Fibroblast of lung (primary cell): ENCODE measurements around the gene GDA. TPM values are rescaled to one million over a fixed set of nuclear protein-coding genes. Genes with fewer than 3 reads are reported as not detected.

Source experiments
- DNase-seq, 2 donors: peaks; one replicate each; pipeline versions ENCODE4 v3.0.0 to v3.0.0-alpha.2; 2010; ENCODE audit warnings: low read depth in 2 of 2
- H2AFZ ChIP-seq: 2 replicates; pipeline ENCODE4 v1.5.1; 2012; ENCODE audit warnings: low read length, control low read depth, inconsistent platforms
- H3K27ac ChIP-seq: 2 replicates; pipeline ENCODE4 v1.5.1; 2011; ENCODE audit warnings: low read length, control low read depth; ENCODE audit not compliant: insufficient read depth
- H3K27me3 ChIP-seq: 2 replicates; pipeline ENCODE4 v1.5.1; 2011; ENCODE audit warnings: mild to moderate bottlenecking, low read length; ENCODE audit not compliant: control insufficient read depth, insufficient read depth
- H3K36me3 ChIP-seq: 2 replicates; pipeline ENCODE4 v1.5.1; 2011; ENCODE audit warnings: low read length; ENCODE audit not compliant: control insufficient read depth, insufficient read depth
- H3K4me1 ChIP-seq: 2 replicates; pipeline ENCODE4 v1.5.1; 2011; ENCODE audit warnings: low read length; ENCODE audit not compliant: control insufficient read depth, insufficient read depth; ENCODE audit errors: extremely low read depth
- H3K4me2 ChIP-seq: 2 replicates; pipeline ENCODE4 v1.5.1; 2011; ENCODE audit warnings: low read length, control low read depth; ENCODE audit not compliant: insufficient read depth; ENCODE audit errors: extremely low read depth
- H3K4me3 ChIP-seq, 4 experiments: fragments of 200-600 bp in 1 of 4; sonication (generic) in 1 of 4; replicated peaks in 1 of 4; 2 replicates each; pipeline ENCODE4 v1.5.1; 2011 to 2016; ENCODE audit warnings: low read length in 4 of 4, low read depth in 3 of 4, mild to moderate bottlenecking in 3 of 4, control low read depth in 2 of 4, inconsistent platforms in 1 of 4, mixed read lengths in 1 of 4; ENCODE audit not compliant: insufficient read depth in 1 of 4; ENCODE audit errors: control extremely low read depth in 1 of 4
- H3K79me2 ChIP-seq: 2 replicates; pipeline ENCODE4 v1.5.1; 2012; ENCODE audit warnings: mild to moderate bottlenecking, low read length, inconsistent platforms; ENCODE audit not compliant: control insufficient read depth, insufficient read depth
- H3K9ac ChIP-seq: 2 replicates; pipeline ENCODE4 v1.5.1; 2011; ENCODE audit warnings: mild to moderate bottlenecking, low read length, control low read depth; ENCODE audit not compliant: insufficient read depth
- H3K9me3 ChIP-seq: 2 replicates; pipeline ENCODE4 v1.5.1; 2012; ENCODE audit warnings: low read depth, low read length; ENCODE audit not compliant: control insufficient read depth, insufficient read depth
- H4K20me1 ChIP-seq: 2 replicates; pipeline ENCODE4 v1.5.1; 2011; ENCODE audit warnings: low read length; ENCODE audit not compliant: control insufficient read depth, insufficient read depth; ENCODE audit errors: extremely low read depth
- CTCF ChIP-seq, 2 donors: IDR thresholded peaks in 1 of 2; conservative IDR thresholded peaks in 1 of 2; 1 replicate in 1 of 2; 2 replicates in 1 of 2; pipeline ENCODE4 v1.5.1; 2011 to 2012; ENCODE audit warnings: low read length in 2 of 2, control low read depth in 1 of 2, inconsistent platforms in 1 of 2, low read depth in 1 of 2, mild to moderate bottlenecking in 1 of 2
- EZH2 ChIP-seq: IDR thresholded peaks from 2 replicates; pipeline ENCODE4 v1.5.1; 2012; ENCODE audit warnings: low read length, control low read depth, mild to moderate bottlenecking; ENCODE audit errors: missing control alignments
- polyA plus RNA-seq, 2 donors: library from polyadenylated mRNA; depleted of rRNA in 1 of 2; stranded (reverse) in 1 of 2; unstranded in 1 of 2; fragments of >200 nt; gene quantifications; 2 replicates each; pipeline ENCODE4 v1.2.1, GENCODE V29; 2011 to 2012; ENCODE audit warnings: missing spikeins in 1 of 2
- total RNA-seq: library from RNA; depleted of rRNA; stranded (reverse); fragments of >200 nt; gene quantifications from 2 replicates; pipeline ENCODE4 v1.2.1, GENCODE V29; 2014

GDA gene
- total and polyA plus RNA-seq, 2 donors (not counting 1 experiment from before 2014, with no cell fraction given) = not detected

GRCh38 chr9:72160446-72161123 lies 11.3 kb downstream of the GDA start:
- H3K4me1 ChIP-seq = no peaks in the 10 kb centered on the region
- H3K79me2 ChIP-seq = no peaks in the 10 kb centered on the region
- H2AFZ ChIP-seq = no peak overlapping the region
- H3K36me3 ChIP-seq = no peaks in the 10 kb centered on the region
- no peaks in the 10 kb centered on the region for H4K20me1 ChIP-seq
- no peaks in the 10 kb centered on the region for H3K27me3 ChIP-seq
- no peak for DNase-seq
- H3K9me3 ChIP-seq = no peaks in the 10 kb centered on the region
- H3K27ac ChIP-seq = no peak overlapping the region
- H3K4me3 ChIP-seq = no peak overlapping the region
- no peak overlapping the region for H3K4me2 ChIP-seq
- no peak overlapping the region for H3K9ac ChIP-seq
- TF ChIP-seq CTCF (conservative IDR thresholded peaks at IDR 0.05 in 1 of 2, IDR thresholded peaks at IDR 0.05 in 1 of 2; ENCODE audit: low read depth in 1 of 2, low read length in 2 of 2) = no peak
- TF ChIP-seq EZH2 = no peak

DNA sequence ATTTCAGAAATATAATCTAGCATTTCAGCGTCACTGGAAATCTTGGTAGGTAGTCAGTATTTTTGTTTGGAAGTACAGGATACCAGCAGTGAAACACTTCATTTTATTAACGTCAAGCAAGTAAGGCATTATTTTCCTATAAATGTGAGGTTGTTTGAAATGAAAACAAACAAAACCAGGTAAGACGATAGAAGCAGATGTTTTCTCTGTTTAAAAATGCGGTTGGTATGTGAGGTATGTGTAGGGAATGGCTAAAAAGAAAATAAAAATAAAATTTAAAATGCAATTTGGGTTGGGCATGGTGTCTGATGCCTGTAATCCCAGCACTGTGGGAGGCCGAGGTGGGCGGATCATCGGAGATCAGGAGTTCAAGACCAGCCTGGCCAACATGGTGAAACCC lies 16.1 kb downstream of the GDA start:
- Histone ChIP-seq H2AFZ (no peak overlapping the region), H3K27ac (no peak overlapping the region), H3K4me1 (no peaks in the 10 kb centered on the region), H3K9ac (no peak overlapping the region), H3K4me2 (no peak overlapping the region), H3K27me3 (no peaks in the 10 kb centered on the region), H3K79me2 (no peaks in the 10 kb centered on the region), H4K20me1 (no peaks in the 10 kb centered on the region), H3K4me3 (no peak overlapping the region), H3K9me3 (no peaks in the 10 kb centered on the region), H3K36me3 (no peaks in the 10 kb centered on the region)
- no peak for TF ChIP-seq CTCF (conservative IDR thresholded peaks at IDR 0.05 in 1 of 2, IDR thresholded peaks at IDR 0.05 in 1 of 2; ENCODE audit: low read depth in 1 of 2, low read length in 2 of 2)
- no peak for DNase-seq

GRCh38 chr9:72165821-72166547 lies 16.7 kb downstream of the GDA start:
- DNase-seq = no peak
- no peaks in the 10 kb centered on the region for H3K36me3 ChIP-seq

More at GRCh38 chr9:72165821-72166547, 16.7 kb downstream of the GDA start:
- H2AFZ ChIP-seq = no peak overlapping the region
- no peak for TF ChIP-seq EZH2
- TF ChIP-seq CTCF (conservative IDR thresholded peaks at IDR 0.05 in 1 of 2, IDR thresholded peaks at IDR 0.05 in 1 of 2; ENCODE audit: low read depth in 1 of 2, low read length in 2 of 2) = no peak
- no peaks in the 10 kb centered on the region for H3K9me3 ChIP-seq
- H3K9ac ChIP-seq = no peak overlapping the region
- no peak overlapping the region for H3K27ac ChIP-seq
- H3K4me1 ChIP-seq = no peaks in the 10 kb centered on the region
- H4K20me1 ChIP-seq = no peaks in the 10 kb centered on the region
- no peak overlapping the region for H3K4me3 ChIP-seq
- no peak overlapping the region for H3K4me2 ChIP-seq
- no peaks in the 10 kb centered on the region for H3K27me3 ChIP-seq
- no peaks in the 10 kb centered on the region for H3K79me2 ChIP-seq
